D721Med (cell line): Measurements from ENCODE around the gene ZNF18.
A peak's percentile ranks its signal among the peaks of the same experiment; 100 is the strongest.
"Not testable (repeated sequence)": the region's sequence is repeated elsewhere in the genome, so short reads cannot be mapped to it uniquely, and the experiment has no call there.

Experiments
- DNase-seq: peaks from one replicate; pipeline ENCODE4 v3.0.0; 2011; ENCODE audit warnings: low spot score; ENCODE audit not compliant: insufficient read length
- FAIRE-seq: peaks from 2 replicates; lab custom pipeline; 2011; peaks lifted over from hg19 to GRCh38; lab: Jason Lieb, UNC
- TF ChIP-seq, protein P1 (sequence below): IDR thresholded peaks from 2 replicates; pipeline ENCODE4 v1.5.1; 2012; ENCODE audit warnings: mild to moderate bottlenecking, control low read depth; ENCODE audit not compliant: insufficient read depth; ENCODE audit errors: missing control alignments

The ZNF18 gene

DNA sequence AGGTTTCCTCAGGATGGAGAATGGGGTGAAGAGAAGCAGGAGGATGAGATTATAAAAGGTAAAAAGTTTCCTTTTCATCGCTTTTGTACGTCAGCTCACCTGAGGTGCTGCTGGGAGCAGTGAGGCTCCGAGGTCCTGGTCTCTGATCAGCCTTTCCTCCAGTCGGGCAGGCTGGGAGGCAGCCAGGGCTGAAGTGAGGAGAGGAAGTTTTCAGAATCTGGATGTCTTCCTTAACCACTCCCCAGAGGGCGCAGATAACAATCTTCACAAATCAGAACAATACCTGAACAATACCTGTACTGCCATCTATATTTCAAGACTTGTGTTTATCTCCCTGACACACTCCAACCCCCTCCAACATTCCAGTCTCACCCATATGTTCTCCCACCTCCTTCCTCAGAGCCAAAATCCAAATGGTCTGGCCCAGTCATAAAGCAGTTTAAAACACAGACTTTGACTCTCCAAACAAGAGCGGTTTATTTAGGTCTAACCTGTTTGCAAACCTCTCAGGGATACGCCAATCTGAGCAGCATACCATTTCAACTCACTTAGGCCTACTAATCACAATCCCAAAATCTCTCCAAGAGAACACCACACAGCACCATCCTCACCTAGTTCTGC lies 6.8 kb downstream of the ZNF18 start:
- TF ChIP-seq, protein P1, sequence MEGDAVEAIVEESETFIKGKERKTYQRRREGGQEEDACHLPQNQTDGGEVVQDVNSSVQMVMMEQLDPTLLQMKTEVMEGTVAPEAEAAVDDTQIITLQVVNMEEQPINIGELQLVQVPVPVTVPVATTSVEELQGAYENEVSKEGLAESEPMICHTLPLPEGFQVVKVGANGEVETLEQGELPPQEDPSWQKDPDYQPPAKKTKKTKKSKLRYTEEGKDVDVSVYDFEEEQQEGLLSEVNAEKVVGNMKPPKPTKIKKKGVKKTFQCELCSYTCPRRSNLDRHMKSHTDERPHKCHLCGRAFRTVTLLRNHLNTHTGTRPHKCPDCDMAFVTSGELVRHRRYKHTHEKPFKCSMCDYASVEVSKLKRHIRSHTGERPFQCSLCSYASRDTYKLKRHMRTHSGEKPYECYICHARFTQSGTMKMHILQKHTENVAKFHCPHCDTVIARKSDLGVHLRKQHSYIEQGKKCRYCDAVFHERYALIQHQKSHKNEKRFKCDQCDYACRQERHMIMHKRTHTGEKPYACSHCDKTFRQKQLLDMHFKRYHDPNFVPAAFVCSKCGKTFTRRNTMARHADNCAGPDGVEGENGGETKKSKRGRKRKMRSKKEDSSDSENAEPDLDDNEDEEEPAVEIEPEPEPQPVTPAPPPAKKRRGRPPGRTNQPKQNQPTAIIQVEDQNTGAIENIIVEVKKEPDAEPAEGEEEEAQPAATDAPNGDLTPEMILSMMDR = no peak
- no peak for FAIRE-seq
- no peak for DNase-seq

DNA sequence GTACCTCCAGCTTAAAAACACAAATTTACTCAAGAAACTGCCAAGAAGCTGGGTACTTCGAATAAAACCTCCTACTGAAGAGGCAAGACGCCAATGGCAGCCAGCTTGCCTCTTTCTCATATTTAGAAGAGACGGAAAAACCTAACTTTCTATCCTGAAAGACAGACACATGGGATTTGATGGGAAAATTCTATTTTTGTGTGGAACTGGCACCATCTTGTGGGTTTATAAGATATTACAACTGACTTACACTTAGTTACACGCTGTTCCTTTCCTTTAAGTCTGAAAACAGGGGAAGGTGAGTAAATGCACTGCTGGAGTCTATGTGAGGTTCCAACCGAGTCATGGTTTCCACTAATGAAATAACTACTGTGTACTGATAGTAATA lies 10.3 kb downstream of the ZNF18 start:
- DNase-seq = no peak
- FAIRE-seq = peak; percentile 16
- TF ChIP-seq, protein P1 = peak; percentile 23

DNA sequence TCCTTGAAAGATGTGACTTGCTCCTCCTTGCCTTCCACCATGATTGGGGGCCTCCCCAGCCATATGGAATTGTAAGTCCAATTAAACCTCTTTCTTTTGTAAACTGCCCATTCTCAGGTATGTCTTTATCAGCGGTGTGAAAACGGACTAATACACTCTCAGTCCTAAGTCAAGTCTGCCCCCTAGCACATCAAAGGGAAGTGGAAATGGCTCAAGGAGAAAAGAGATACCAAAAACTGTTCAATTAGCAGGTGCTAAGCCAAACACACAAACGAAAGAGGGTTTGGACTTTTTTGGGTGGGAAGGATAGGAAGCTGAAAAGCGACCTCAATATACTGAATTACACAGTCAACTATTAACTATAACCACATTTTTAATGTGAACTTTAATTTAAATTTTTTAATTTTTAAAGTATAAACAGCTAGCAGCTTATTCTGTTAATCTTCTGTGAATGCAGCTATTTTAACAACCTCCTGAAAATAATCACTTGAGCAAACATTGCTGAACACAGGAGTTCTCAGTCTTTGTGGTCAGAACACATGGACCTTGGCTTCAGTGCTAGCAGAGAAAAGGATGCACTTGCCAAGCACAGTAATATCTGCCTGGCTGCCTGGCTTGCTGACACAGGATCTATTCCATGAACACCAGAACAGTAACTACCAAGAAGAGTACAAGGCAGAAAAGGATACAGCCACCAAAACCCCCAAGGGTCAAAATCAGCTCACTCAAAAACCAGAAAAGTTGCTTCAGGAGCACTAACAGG lies 10.9 kb downstream of the ZNF18 start:
- TF ChIP-seq, protein P1 = no peak
- FAIRE-seq (no peak), DNase-seq (no peak)

DNA sequence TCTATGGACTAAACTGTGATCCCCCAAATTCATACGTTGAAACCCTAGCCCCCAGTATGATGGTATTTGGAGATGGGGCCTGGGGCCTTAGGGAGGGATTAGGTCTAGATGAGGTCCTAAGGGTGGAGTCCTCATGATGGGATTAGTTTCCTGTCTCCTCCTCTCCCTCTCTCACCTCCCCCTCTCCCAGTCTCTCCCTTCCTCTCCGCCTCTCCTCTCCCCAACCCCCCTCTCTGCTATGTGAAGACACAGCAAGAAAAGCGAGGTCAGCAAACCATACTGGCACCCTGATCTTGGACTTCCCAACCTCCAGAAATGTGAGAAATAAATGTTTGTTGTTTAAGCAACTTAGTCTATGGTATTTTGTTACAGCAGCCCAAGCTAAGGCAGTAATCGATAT lies 15.4 kb downstream of the ZNF18 start:
- TF ChIP-seq, protein P1 = no peak
- DNase-seq (no peak), FAIRE-seq (no peak)

DNA sequence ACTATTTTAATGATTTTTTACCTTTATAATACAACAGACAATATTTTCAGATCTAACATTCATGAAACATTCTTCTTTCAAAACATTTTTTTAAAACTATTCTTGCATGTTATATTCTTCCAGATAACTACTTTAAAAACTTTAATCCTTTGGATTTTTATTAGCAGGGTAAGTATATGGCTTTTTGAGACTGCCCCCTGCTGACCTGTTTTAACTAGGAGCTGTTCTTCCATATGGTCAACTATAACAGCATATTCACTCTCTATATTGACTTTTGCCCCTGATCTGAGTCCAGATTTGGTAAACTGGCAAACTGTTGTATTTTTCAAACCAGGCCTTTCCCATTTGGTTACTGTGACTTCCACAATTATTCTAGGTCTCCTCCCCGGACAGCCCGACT lies 16.5 kb downstream of the ZNF18 start:
- DNase-seq (no peak), FAIRE-seq (no peak)
- TF ChIP-seq, protein P1 = no peak

DNA sequence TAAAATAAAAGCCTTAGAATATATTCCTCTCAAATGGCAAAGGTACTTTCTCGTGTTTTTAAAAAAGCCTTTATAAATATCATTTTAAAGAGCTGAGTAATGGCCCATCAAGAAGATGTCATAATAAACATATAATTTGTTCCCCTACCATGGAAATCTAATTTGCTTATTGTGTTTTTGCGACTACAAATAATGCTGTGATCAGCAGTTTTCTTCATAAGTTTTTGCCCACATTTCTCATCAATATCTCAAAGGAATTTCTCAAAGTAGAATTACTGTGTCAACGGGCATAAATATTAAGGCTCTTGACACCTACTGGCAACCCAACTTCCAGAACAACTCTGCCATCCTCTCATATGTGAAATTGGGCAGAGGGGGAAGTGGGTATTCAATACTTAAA lies 17.5 kb downstream of the ZNF18 start:
- FAIRE-seq (no peak), DNase-seq (no peak)
- TF ChIP-seq, protein P1 = no peak

DNA sequence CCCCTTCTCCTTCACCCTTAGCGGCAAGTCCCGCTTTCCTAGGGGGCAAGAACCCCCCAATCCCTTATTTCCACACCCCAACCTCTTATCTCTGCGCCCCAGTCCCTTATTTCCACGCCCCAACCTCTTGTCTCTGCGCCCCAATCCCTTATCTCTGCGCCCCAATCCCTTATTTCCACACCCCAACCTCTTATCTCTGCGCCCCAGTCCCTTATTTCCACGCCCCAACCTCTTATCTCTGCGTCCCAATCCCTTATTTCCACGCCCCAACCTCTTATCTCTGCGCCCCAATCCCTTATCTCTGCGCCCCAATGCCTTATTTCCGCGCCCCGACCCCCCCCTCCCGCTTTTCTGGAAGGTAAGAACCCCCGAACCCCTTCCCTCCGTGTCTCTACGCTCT lies 24.5 kb downstream of the ZNF18 start:
- not testable (repeated sequence) for DNase-seq, FAIRE-seq
